HEK293 (cell line): ENCODE measurements around the gene VCPKMT.

Experiments used
- CTCF ChIA-PET: fragments of 350-600 bp; formaldehyde crosslinking; extraction: SDS; loops from one replicate; lab custom pipeline; 2021; ENCODE audit warnings: antibody characterized with exemption; lab: Yijun Ruan, JAX
- POLR2A ChIA-PET: fragments of 300-600 bp; formaldehyde crosslinking; extraction: SDS; loops from one replicate; lab custom pipeline; 2020; ENCODE audit warnings: antibody characterized with exemption, inconsistent platforms; lab: Yijun Ruan, JAX
- H3K27ac ChIP-seq: fragments of 200-500 bp; sonication (Bioruptor generic); 2 replicates; pipeline ENCODE4 v1.5.1; 2014; ENCODE audit warnings: low read depth, low read length, control low read depth, inconsistent platforms; ENCODE audit errors: extremely low read depth
- H3K36me3 ChIP-seq, 2 experiments: fragments of 200-500 bp in 1 of 2; sonication (Bioruptor generic) in 1 of 2; 1 replicate in 1 of 2; 2 replicates in 1 of 2; pipeline ENCODE4 v1.5.1; 2014 to 2017; ENCODE audit warnings: inconsistent platforms in 2 of 2, low read length in 2 of 2; ENCODE audit not compliant: control insufficient read depth in 2 of 2, insufficient read depth in 1 of 2
- H3K4me1 ChIP-seq: fragments of 200-500 bp; sonication (Bioruptor generic); 2 replicates; pipeline ENCODE4 v1.5.1; 2014; ENCODE audit warnings: mild to moderate bottlenecking, low read length, inconsistent platforms; ENCODE audit not compliant: control insufficient read depth, insufficient read depth
- H3K4me3 ChIP-seq: 2 replicates; pipeline ENCODE4 v1.5.1; 2011; ENCODE audit warnings: low read depth, mild to moderate bottlenecking, control low read depth, low read length, moderate library complexity
- H3K9me3 ChIP-seq: fragments of 200-500 bp; sonication (Bioruptor generic); 2 replicates; pipeline ENCODE4 v1.5.1; 2014; ENCODE audit warnings: low read depth, low read length, inconsistent platforms; ENCODE audit not compliant: control insufficient read depth, insufficient read depth
- AEBP2 ChIP-seq: fragments of 450-650 bp; formaldehyde crosslinking; IDR thresholded peaks from 2 replicates; pipeline ENCODE4 v1.5.1; 2016; ENCODE audit warnings: missing biosample characterization, missing genetic modification characterization, borderline replicate concordance
- CTCF ChIP-seq: fragments of 450-650 bp; formaldehyde crosslinking; IDR thresholded peaks from 2 replicates; pipeline ENCODE4 v1.5.1; 2016; ENCODE audit warnings: missing biosample characterization, missing genetic modification characterization
- PRDM6 ChIP-seq: fragments of 450-650 bp; formaldehyde crosslinking; IDR thresholded peaks from 2 replicates; pipeline ENCODE4 v1.5.1; 2017; ENCODE audit warnings: missing biosample characterization, missing genetic modification characterization
- SALL2 ChIP-seq: fragments of 450-650 bp; formaldehyde crosslinking; IDR thresholded peaks from 2 replicates; pipeline ENCODE4 v1.5.0; 2017; ENCODE audit warnings: missing biosample characterization, mild to moderate bottlenecking, missing genetic modification characterization, borderline replicate concordance
- SETDB1 ChIP-seq: IDR thresholded peaks from one replicate; pipeline ENCODE4 v1.6.1; 2017; ENCODE audit warnings: mild to moderate bottlenecking, low read length, moderate library complexity, mixed read lengths; ENCODE audit not compliant: insufficient read length
- SP7 ChIP-seq: fragments of 450-650 bp; formaldehyde crosslinking; IDR thresholded peaks from 2 replicates; pipeline ENCODE4 v1.5.1; 2016; ENCODE audit warnings: missing biosample characterization, missing genetic modification characterization
- YY2 ChIP-seq: fragments of 450-650 bp; formaldehyde crosslinking; IDR thresholded peaks from 2 replicates; pipeline ENCODE4 v1.5.1; 2016; ENCODE audit warnings: missing biosample characterization, missing genetic modification characterization
- ZBTB20 ChIP-seq: fragments of 450-650 bp; formaldehyde crosslinking; IDR thresholded peaks from 2 replicates; pipeline ENCODE4 v1.5.1; 2016; ENCODE audit warnings: missing biosample characterization, missing genetic modification characterization
- ZBTB48 ChIP-seq: fragments of 450-650 bp; formaldehyde crosslinking; IDR thresholded peaks from 2 replicates; pipeline ENCODE4 v1.5.1; 2016; ENCODE audit warnings: missing biosample characterization, missing genetic modification characterization
- ZNF221 ChIP-seq: fragments of 450-650 bp; formaldehyde crosslinking; IDR thresholded peaks from 2 replicates; pipeline ENCODE4 v1.5.1; 2017; ENCODE audit warnings: missing biosample characterization, missing genetic modification characterization, borderline replicate concordance
- ZNF23 ChIP-seq: fragments of 450-650 bp; formaldehyde crosslinking; IDR thresholded peaks from 2 replicates; pipeline ENCODE4 v1.5.1; 2016; ENCODE audit warnings: missing biosample characterization, missing genetic modification characterization, borderline replicate concordance
- ZNF292 ChIP-seq: fragments of 450-650 bp; formaldehyde crosslinking; IDR thresholded peaks from 2 replicates; pipeline ENCODE4 v1.5.1; 2016; ENCODE audit warnings: low read depth, missing biosample characterization, missing genetic modification characterization, borderline replicate concordance
- ZNF354C ChIP-seq: fragments of 450-650 bp; formaldehyde crosslinking; IDR thresholded peaks from 2 replicates; pipeline ENCODE4 v1.5.1; 2016; ENCODE audit warnings: missing biosample characterization, missing genetic modification characterization, low read depth, borderline replicate concordance
- ZNF366 ChIP-seq: fragments of 450-650 bp; formaldehyde crosslinking; conservative IDR thresholded peaks from 2 replicates; pipeline ENCODE4 v1.5.1; 2016; ENCODE audit warnings: missing biosample characterization, missing genetic modification characterization
- ZNF394 ChIP-seq: fragments of 450-650 bp; formaldehyde crosslinking; IDR thresholded peaks from 2 replicates; pipeline ENCODE4 v1.5.1; 2016; ENCODE audit warnings: missing biosample characterization, missing genetic modification characterization, mild to moderate bottlenecking, moderate library complexity, borderline replicate concordance
- ZNF521 ChIP-seq: fragments of 450-650 bp; formaldehyde crosslinking; IDR thresholded peaks from 2 replicates; pipeline ENCODE4 v1.5.1; 2017; ENCODE audit warnings: missing biosample characterization, mild to moderate bottlenecking, missing genetic modification characterization
- ZNF529 ChIP-seq: fragments of 450-650 bp; formaldehyde crosslinking; IDR thresholded peaks from 2 replicates; pipeline ENCODE4 v1.5.1; 2017; ENCODE audit warnings: missing genetic modification characterization, missing biosample characterization; ENCODE audit not compliant: insufficient replicate concordance
- ZNF571 ChIP-seq: fragments of 450-650 bp; formaldehyde crosslinking; IDR thresholded peaks from 2 replicates; pipeline ENCODE4 v1.5.0; 2017; ENCODE audit warnings: missing biosample characterization, missing genetic modification characterization
- ZNF621 ChIP-seq: fragments of 450-650 bp; formaldehyde crosslinking; IDR thresholded peaks from 2 replicates; pipeline ENCODE4 v1.5.1; 2017; ENCODE audit warnings: missing biosample characterization, missing genetic modification characterization
- ZNF660 ChIP-seq: fragments of 450-650 bp; IDR thresholded peaks from 2 replicates; pipeline ENCODE4 v1.5.1; 2018; ENCODE audit warnings: missing biosample characterization, mild to moderate bottlenecking, missing genetic modification characterization
- ZNF776 ChIP-seq: fragments of 450-650 bp; formaldehyde crosslinking; IDR thresholded peaks from 2 replicates; pipeline ENCODE4 v1.5.0; 2017; ENCODE audit warnings: missing biosample characterization, missing genetic modification characterization, borderline replicate concordance
- ZSCAN5A ChIP-seq: fragments of 450-650 bp; formaldehyde crosslinking; IDR thresholded peaks from 2 replicates; pipeline ENCODE4 v1.5.1; 2016; ENCODE audit warnings: missing biosample characterization, missing genetic modification characterization
- TF ChIP-seq, protein P1 (sequence below): fragments of 450-650 bp; formaldehyde crosslinking; IDR thresholded peaks from 2 replicates; pipeline ENCODE4 v1.5.1; 2016; ENCODE audit warnings: missing biosample characterization, missing genetic modification characterization
- TF ChIP-seq, protein P2 (sequence below): fragments of 450-650 bp; formaldehyde crosslinking; IDR thresholded peaks from 2 replicates; pipeline ENCODE4 v1.5.0; 2017; ENCODE audit warnings: missing biosample characterization, missing genetic modification characterization, borderline replicate concordance

VCPKMT gene

GRCh38 chr14:50062438-50063085 is 53.8 kb downstream of the VCPKMT start:
- no peak overlapping the region for H3K4me3 ChIP-seq
- no peaks in the 10 kb centered on the region for H3K9me3 ChIP-seq
- no peaks in the 10 kb centered on the region for H3K36me3 ChIP-seq
- ChIA-PET POLR2A (interaction anchor here (0.7 to 1.2 kb wide), 2 partner anchors 8 to 200 kb away, joined by 3 to 7 read pairs; no protein-coding TSS in a partner anchor), CTCF (interaction anchor here (0.7 to 1.5 kb wide), 7 partner anchors 9 to 611 kb away, joined by 3 to 5 read pairs (median 3); no protein-coding TSS in a partner anchor)
- peak overlapping the region; percentile 49 for H3K27ac ChIP-seq
- H3K4me1 ChIP-seq, result peaks cover 18% of the 10 kb centered on the region
- TF ChIP-seq CTCF (tag by site-specific recombination) (peak; percentile 29; the same call in 1 of the 2 replicates), ZNF221 (tag by site-specific recombination) (no peak), ZNF571 (tag by site-specific recombination) (no peak), YY2 (tag by site-specific recombination) (0 out of 2 replicates have a peak, but pooled peaks have one; percentile 13), ZNF366 (tag by site-specific recombination) (no peak), ZSCAN5A (tag by site-specific recombination) (no peak), ZBTB48 (tag by site-specific recombination) (no peak), ZNF529 (no peak), ZNF776 (no peak), SETDB1 (no peak), ZNF621 (tag by site-specific recombination) (no peak), ZNF292 (tag by site-specific recombination) (no peak), ZNF394 (peak; percentile 55; the same call in 1 of the 2 replicates), ZNF23 (tag by site-specific recombination) (no peak), AEBP2 (tag by site-specific recombination) (no peak), ZBTB20 (peak; percentile 55), ZNF660 (tag by site-specific recombination) (0 out of 2 replicates have a peak, but pooled peaks have one; percentile 31), SP7 (tag by site-specific recombination) (peak; percentile 69), SALL2 (no peak), PRDM6 (tag by site-specific recombination) (peak; percentile 50; the same call in 1 of the 2 replicates), ZNF354C (tag by site-specific recombination) (no peak), ZNF521 (tag by site-specific recombination) (no peak)
- TF ChIP-seq, protein P1, sequence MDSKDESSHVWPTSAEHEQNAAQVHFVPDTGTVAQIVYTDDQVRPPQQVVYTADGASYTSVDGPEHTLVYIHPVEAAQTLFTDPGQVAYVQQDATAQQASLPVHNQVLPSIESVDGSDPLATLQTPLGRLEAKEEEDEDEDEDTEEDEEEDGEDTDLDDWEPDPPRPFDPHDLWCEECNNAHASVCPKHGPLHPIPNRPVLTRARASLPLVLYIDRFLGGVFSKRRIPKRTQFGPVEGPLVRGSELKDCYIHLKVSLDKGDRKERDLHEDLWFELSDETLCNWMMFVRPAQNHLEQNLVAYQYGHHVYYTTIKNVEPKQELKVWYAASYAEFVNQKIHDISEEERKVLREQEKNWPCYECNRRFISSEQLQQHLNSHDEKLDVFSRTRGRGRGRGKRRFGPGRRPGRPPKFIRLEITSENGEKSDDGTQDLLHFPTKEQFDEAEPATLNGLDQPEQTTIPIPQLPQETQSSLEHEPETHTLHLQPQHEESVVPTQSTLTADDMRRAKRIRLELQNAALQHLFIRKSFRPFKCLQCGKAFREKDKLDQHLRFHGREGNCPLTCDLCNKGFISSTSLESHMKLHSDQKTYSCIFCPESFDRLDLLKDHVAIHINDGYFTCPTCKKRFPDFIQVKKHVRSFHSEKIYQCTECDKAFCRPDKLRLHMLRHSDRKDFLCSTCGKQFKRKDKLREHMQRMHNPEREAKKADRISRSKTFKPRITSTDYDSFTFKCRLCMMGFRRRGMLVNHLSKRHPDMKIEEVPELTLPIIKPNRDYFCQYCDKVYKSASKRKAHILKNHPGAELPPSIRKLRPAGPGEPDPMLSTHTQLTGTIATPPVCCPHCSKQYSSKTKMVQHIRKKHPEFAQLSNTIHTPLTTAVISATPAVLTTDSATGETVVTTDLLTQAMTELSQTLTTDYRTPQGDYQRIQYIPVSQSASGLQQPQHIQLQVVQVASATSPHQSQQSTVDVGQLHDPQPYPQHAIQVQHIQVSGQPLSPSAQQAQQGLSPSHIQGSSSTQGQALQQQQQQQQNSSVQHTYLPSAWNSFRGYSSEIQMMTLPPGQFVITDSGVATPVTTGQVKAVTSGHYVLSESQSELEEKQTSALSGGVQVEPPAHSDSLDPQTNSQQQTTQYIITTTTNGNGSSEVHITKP, result peak; percentile 40
- TF ChIP-seq, protein P2, sequence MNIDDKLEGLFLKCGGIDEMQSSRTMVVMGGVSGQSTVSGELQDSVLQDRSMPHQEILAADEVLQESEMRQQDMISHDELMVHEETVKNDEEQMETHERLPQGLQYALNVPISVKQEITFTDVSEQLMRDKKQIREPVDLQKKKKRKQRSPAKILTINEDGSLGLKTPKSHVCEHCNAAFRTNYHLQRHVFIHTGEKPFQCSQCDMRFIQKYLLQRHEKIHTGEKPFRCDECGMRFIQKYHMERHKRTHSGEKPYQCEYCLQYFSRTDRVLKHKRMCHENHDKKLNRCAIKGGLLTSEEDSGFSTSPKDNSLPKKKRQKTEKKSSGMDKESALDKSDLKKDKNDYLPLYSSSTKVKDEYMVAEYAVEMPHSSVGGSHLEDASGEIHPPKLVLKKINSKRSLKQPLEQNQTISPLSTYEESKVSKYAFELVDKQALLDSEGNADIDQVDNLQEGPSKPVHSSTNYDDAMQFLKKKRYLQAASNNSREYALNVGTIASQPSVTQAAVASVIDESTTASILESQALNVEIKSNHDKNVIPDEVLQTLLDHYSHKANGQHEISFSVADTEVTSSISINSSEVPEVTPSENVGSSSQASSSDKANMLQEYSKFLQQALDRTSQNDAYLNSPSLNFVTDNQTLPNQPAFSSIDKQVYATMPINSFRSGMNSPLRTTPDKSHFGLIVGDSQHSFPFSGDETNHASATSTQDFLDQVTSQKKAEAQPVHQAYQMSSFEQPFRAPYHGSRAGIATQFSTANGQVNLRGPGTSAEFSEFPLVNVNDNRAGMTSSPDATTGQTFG, result no peak
